HT1080 (cell line): ENCODE data around the gene SLC4A9. TPM values are rescaled to one million over a fixed set of nuclear protein-coding genes. Genes with fewer than 3 reads are reported as not detected.
"Not testable (repeated sequence)": the region's sequence is repeated elsewhere in the genome, so short reads cannot be mapped to it uniquely, and the experiment has no call there.

ENCODE experiments used
- DNase-seq: peaks from one replicate; pipeline ENCODE4 v3.0.0-alpha.2; 2015; ENCODE audit warnings: low read depth
- total RNA-seq: library from RNA; depleted of rRNA; stranded (reverse); fragments of >200 nt; shearing (Covaris generic); gene quantifications from 2 replicates; pipeline ENCODE4 v1.2.3, GENCODE V29; 2014

Gene SLC4A9
- total RNA-seq, 1 experiment from 2014 or later, result not detected

DNA sequence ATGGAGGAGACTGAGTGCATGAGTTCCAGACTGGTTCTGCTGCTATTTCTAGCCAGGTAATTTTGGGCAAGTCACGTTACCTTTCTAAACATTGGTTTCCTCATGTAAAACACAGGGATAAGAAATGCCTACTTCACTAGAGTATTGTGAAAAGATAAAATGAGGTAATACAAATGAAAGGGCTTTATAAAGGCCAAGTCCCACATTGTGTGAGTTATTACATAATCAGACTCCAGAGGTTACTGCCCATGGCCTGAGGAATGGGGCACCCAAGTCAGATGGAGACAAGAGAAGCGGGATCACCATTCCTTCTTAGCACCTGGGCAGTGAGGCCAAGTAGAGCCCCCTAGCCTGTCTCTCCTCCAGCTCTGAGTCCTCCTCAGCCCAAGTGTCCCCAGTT is 21.1 kb upstream of the SLC4A9 start:
- no peak for DNase-seq

DNA sequence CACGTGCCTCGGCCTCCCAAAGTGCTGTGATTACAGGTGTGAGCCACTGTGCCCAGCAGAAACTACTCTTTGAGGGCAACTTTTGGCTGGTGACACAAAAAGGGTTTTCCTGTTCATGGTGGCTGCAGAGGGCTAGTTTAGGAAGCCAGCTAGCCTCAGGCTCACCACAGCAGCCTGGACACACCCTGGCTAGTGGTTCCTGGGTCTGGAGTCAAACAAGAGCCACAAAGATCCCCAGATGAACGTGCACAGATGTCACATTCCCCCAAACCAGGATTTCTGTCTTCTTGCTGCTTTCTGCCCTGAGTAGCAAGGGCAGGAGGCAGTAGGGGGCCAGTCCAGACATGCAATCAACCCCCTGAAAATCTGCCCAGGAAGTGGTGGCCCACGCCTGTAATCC is 20.4 kb upstream of the SLC4A9 start:
- no peak for DNase-seq

DNA sequence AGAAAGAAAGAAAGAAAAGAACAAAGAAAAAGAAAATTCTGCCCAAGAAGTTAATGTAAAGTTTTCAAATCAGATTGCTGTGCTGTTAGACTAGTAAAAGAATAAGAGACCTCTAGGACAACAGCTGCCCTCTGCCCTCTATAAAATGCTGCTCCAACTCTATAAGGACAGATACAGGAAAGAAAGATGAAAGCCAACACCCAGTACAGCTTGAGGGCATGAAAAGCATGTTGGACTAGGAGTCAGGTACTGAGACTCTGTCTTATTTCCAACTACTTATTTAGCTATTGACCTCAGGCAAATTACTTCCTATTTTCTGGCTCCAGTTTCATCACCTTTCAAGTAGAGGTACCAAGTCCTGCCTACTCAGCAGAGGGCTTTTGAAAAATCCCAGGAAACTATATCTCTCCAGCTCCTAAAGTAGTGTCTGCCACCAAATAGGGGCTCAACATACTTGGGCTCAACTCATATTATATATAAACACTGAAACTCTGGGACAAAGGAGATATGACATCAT is 19.3 kb upstream of the SLC4A9 start:
- no peak for DNase-seq

DNA sequence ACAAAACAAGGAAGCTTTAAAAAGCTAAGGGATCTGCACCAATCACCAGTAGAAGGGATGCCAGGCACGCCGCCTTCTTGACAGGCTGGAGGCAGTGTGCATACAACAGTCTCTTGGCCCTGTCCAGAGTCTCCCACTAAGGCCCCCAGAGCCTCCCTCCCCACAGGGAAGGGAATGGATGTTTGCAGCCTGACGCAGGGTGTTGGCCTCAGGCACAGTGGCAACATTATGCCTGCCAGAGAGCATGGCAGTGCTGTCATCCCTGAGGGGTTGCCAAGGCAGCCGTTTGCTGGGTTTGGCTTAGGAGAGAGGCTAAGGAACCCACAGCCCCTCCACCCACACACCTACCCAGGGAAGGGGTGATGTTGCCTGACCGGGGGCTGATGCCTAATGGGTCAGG is 18.4 kb upstream of the SLC4A9 start:
- no peak for DNase-seq

DNA sequence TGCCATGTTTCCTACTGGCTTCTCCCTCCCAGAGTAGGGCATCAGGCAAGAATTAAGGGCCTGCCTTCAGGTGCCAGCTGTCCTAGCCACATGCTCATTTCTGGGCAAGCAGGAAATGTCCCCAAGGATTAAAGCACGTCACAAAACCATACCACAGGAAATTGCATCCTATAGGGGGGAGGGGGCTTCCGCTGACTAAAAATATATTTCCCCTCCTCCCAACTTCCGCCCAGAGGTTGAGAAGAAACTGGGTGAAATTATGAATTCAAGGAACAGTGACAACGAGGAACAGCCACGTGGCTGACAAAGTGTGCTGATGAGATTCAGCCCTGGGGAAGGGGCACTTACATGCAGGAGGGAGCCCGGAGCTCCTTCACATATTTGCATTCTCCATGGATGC is 17.7 kb upstream of the SLC4A9 start:
- no peak for DNase-seq

DNA sequence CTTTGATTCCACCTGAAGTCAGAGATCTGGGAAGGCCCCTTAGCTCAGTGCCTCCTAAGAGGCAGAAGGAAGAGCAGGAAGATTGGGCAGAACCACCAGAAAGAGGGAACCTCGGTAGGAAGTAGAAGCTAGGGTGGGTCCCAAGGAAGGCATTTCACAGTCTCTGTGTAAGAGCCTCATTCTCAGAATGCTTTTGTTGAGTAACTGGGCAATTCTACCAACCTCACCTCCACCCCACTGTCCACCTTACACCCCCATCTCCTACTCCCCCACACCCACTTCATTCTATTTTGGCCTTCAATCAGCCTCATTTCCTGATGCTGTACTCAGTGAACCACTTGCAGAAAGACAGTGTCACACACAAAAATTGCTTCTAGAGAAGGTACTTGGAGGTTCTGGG is 17.1 kb upstream of the SLC4A9 start:
- no peak for DNase-seq

DNA sequence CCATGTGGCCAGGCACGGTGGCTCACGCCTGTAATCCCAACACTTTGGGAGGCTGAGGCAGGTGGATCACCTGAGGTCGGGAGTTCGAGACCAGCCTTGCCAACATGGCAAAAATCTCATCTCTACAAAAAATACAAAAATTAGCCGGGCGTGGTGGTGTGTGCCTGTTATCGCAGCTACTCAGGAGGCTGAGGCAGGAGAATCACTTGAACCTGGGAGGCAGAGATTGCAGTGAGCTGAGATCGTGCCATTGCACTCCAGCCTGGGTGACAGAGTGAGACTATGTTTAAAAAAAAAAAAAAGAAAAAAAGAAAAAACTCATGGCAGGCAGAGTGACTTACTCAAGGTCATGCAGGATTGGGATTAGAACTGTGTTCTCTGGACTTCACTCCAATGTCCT is 16.1 kb upstream of the SLC4A9 start:
- DNase-seq, result not testable (repeated sequence)

DNA sequence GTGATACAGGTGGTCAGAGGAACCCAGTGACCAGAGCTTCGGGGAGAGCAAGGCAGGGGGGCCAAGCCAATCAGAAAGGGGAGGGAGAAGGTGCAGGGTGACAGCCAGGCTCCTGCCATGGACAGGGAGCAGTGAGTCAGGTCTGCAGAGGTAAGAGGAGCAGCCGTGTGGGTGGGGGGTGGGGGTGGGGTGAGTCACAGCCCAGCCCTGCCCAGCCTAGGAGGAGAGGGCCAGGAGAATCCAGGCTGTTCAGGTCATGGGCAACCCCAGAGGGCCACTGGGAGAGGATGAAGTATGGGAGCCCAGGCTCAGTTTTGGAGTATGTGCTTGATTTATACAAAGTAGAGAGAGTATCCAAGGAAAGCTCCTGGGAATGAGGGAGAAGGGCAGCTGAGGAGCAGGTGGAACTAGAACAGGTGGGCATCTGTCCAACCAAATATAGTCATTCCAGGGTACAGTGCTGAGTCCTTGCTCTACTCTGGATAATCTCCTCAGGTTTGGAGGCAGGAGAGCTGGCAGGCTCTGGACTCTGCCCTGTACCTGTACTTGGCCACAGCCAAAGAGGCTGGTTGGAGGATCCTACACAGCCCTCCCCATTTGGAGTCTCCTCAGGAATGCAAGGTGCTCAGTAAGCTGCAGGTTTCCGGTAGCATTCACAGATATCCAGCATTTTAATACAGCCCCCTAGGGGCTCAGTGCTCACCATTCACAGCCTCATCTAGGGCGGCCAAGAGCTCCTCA is 15.1 kb upstream of the SLC4A9 start:
- peak; percentile 88 for DNase-seq

DNA sequence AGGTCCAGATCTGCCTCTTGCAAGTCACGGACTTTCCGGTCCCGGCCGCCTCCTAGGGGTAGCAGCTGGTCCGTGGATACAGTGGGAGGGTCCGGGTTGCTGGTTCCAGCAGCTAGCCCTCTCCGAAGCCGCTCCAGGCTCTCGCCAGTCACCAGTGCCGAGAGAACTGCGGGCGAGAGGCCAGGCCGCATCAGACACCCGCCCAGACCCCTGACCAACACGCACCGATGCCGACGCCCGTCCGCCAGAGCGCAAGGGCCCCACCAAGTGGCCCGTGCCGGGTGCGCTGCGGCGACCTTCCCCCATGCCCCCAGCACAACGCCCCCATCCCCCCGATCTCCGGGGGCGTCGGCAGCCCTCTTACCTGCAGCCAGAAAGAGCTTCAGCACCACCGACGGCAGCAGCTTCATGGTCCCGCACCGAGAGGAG is 14.1 kb upstream of the SLC4A9 start:
- DNase-seq, result peak; percentile 70

DNA sequence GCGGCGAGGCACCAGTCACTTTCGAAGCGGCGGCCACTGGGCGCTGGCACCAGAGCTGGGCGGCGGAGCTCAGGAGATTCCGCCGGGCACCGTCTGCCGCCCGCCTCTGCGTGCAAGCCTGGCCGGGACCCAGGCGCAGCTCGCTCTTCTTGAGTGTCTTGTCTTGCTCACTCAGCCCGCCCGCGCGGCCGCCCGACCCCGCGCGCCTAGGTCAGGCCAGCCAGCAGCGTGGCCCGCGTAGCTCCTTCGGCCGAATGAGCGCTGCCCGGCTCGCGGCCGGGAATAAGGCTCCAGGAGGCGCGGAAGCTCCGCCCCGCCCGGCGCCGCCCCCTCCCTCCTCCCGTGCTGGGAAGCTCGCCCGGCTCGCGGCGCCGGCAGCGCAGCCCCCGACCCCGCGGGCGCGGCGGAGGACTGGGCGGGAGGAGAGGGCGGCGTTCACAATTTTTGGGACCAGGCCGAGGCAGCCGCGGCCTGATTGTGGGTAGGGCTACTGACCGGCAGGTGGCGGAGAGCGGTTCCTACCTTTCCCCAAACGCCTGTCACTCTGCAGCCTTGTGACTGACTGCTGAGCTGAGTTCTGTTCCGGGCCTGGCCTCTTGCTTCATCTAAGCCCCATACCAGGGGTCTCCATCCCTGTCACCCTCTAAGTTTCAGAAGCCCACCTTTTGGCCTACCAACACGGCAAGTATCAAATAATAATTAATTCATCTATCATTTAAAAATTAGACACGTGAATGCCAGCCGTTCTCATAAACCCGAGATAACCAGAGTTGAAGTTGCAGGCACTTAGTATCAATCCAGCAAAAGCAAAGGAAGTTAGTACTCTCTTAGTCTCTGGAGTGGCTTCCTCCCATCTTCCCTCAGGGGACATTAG is 13.4 kb upstream of the SLC4A9 start, which contains the start of gene HBEGF:
TSS of gene HBEGF (minus strand) at position 256 of the 874 bp plus-strand sequence. CDS start 275 bp downstream, outside the sequence.
- DNase-seq, result peak; percentile 86

DNA sequence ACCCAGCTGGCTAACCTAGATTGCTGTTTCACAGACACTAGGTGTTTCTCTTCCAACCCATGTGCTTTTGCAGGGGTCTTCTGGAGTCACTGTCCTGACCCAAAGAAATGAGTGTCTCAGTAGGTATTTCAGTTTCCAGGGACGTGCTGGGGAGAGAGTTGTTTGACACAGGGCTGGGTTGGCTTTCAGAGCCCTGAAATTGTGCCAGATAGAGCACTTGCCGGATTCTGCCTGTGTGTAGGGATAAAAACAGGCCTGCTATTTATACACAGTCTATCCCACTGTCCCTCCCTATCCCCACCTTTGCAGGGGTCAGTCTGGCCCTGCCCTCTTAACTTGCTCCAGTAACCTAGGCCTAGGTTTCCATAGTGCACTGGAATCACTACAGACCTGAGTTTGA is 12.6 kb upstream of the SLC4A9 start:
- DNase-seq, result no peak

DNA sequence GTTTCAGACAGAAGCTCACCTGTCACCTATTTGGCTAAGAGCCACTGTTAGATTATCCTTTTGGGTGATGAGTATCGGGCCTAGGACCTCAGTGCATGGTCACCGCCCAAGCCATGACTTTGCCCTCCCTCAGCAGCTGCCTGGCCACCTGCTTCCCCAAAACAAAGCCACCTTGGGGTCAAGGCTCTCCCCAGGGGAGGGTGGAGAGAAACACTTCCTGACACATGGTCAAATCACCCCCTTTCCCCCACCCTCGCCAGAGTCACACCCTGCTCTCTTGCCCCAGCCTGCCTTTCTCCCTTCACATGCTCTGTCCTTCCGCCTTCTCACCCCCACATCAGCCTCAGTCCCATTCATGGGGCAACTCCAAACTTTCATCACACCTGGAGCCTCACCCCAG is 11.9 kb upstream of the SLC4A9 start:
- no peak for DNase-seq

DNA sequence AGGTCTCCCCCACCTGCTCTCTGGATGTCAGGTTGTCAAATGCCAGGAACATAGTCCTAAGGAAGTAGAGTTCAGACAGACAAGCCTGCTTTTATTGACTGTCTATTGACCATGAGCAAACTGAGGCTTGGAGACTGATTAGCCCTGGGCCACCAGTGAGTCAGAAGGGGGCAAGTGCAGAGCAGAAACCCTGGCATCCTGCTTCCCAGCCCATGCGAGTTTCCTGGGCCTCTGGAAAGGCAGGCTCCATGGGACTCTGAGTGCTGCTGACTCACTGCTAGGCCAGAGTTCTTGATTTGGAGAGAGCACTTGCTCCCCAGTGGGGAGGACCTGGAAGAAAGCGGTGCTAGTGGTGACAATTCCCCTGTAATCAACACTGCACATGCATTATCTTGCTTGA is 10.8 kb upstream of the SLC4A9 start:
- DNase-seq, result no peak

DNA sequence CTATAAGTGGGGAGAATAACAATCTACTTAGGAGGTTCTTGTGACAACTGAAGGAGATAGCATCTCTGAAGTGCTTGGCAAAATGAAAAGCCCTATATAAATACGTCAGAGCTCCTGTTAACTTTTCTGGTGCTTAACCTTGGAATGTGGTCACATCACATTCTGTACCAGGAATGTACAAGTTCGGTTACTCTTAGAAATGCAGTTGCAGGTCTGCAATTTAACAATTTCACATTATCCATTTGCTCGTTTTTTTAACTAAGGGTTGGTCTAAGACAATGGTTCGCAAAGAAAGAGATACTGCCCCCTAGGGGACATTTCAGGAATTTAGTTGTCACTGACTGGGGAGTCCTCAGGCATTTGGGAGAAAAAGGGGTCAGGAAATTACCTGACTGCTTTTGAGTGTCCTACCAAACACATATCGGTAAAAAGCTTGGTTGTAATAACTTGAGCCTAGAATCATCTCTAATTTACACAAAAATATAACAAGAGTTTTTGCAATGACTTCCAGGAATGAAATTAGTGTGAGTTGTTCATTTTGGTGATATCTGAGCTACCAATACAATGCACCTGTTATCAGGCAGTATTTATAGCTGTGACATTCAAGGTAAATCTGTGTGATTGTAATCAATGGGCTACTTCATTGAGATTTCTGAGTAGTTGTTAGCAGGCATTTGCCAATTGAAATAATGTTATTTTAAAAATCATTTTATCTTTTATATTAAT is 8.2 kb upstream of the SLC4A9 start:
- DNase-seq, result peak; percentile 61

DNA sequence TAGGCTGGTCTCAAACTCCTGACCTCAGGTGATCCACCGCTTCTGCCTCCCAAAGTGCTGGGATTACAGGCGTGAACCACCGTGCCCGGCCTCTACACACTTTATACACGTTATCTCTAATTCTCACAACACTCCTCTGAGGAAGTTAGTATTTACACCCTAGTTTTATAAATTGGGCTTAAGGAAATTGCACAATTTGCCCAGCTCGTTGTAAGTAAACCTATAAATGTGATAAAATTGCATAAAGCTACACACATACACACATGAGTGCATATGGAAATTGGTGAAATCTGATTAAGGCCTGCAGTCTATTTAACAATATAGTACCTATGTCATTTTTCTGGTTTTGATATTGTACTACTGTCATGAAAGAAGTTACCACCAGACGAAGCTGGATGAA is 4.4 kb upstream of the SLC4A9 start:
- no peak for DNase-seq

DNA sequence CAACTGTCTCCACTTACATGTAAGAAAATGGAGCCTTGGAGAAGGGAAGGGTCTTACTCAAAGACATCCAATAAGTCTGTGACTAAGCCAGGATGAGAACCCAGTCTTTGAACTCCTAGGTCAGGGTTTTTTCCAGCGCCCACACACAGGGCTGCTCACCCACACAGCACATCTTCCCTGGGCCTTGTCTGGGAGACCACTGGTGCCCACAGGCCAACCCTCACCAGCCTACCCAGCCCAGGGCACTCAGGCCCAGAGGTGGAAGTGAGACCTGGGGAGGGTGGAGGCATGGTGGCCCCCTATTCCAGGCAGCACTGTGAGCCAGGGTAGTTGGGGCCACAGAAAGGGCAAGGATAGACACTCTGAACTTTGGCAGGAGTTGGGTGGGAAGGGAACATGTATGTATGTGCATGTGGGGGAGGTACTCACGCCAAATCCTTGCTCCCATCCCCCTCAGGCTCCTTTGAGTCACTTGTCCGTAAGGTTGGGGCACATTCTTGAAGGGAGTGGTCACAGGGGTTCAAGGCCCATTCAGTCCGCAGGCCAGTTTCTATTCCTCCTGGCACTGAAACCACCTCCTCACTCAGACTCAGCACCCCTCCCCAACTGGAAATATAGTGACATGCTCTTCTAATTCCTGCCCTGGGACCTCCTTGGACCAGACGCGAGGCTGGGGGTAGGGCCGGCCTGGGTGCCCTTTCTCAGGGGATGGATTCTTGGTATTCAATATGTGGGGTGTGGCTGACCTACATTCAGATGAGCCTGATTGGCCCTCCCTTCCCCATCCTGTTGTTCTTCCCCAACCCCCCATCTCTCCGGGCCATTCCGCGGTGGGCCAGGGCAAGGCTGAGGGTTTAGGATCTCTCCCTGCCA is 2.9 kb upstream of the SLC4A9 start:
- no peak for DNase-seq

DNA sequence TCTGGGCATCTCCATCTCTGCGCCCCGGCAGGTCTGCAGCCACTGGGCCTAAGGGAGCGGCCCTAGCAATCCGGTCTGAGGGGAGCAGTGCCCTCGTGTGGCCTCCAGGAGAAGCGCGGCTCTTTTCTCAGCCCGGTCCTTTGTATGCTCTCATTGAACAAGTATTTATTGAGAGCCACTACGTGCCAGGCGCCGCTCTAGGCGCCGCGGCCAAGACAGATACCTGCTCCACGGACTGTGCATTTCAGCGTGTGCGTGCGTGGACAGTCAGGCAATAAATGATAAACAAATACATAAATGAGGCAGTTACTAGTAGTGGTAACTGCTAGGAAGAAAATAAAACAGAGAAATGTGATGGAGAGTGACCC is 2.3 kb upstream of the SLC4A9 start:
- peak; percentile 87 for DNase-seq

DNA sequence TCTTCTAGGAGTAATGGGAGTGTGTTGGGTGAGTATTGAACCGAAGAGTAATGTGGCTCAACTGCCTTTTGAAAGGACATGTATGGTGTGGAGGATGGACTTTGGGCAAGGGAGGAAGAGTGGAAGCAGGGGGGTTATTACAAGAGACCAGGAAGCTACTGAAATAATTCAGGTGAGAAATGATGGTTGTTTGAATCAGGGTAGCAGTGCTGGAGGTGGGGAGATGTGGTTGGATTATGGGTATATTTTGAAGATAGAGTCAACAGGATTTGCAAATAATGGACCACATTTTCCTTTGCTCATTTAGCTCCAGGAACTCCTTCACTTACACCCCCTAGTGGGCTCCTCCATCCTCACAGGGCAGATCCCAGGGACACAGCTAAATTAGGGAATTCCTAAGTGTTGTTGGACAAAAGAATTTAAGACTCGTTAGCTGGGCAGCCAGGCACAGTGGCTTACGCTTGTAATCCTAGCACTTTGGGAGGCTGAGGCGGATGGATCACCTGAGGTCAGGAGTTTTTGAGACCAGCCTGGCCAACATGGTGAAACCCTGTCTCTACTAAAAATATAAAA is 1.2 kb upstream of the SLC4A9 start:
- no peak for DNase-seq

DNA sequence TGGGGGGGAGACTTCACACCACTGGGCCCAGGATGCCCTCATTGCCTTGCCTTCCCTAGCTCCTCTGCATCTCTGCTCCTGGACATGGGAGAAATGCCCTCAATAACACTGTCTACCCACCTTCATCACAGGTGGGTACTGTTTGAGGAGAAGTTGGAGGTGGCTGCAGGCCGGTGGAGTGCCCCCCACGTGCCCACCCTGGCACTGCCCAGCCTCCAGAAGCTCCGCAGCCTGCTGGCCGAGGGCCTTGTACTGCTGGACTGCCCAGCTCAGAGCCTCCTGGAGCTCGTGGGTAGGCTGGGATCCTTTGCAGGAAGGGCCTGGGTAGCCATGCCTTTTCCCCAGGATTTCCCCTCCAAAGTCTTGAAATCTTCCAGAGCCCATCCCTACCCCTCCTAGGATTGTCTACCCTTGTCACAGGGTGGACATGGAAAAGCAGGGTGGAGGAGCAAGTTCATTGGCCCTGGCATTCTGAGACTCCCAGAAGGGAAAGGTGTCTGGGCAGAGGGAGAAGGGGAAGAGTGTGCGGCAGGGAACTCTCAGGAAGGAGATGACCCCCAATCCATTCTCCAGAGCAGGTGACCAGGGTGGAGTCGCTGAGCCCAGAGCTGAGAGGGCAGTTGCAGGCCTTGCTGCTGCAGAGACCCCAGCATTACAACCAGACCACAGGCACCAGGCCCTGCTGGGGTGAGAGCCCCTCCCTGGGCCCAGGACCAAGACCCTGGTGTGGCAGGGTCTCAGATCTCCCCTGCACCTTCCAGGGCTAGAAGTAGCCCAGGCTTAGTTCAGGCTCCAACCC is 886 bp downstream of the SLC4A9 start:
- DNase-seq, result no peak

DNA sequence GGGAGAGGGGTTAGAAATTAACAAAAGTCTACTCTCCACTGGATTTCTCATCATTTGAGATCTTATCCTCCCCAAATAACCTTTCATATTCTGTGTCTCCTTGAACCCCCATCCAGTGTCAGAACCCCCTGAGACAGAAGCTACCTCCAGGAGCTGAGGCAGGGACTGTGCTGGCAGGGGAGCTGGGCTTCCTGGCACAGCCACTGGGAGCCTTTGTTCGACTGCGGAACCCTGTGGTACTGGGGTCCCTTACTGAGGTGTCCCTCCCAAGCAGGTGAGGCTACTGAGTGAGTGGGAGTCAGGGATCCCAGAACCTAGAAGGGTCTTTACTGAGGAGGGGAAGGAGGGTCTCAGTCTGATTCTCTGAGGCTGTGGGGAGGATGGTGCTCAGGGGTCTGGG is 1.9 kb downstream of the SLC4A9 start:
- DNase-seq, result no peak
